HL-60 (cell line): ENCODE measurements around the gene GHRL.
"Not testable (repeated sequence)": the region's sequence is repeated elsewhere in the genome, so short reads cannot be mapped to it uniquely, and the experiment has no call there.

Source experiments
- REST ChIP-seq: IDR thresholded peaks from 2 replicates; pipeline ENCODE4 v1.6.1; 2012; ENCODE audit warnings: low read depth; ENCODE audit not compliant: insufficient replicate concordance
- TF ChIP-seq, protein P1 (sequence below): IDR thresholded peaks from one replicate; pipeline ENCODE4 v1.5.1; 2011; ENCODE audit warnings: low read length, control low read depth, inconsistent platforms; ENCODE audit not compliant: insufficient read depth

GRCh38 chr3:10272476-10272875 lies 20.3 kb downstream of the GHRL start:
- TF ChIP-seq, protein P1, sequence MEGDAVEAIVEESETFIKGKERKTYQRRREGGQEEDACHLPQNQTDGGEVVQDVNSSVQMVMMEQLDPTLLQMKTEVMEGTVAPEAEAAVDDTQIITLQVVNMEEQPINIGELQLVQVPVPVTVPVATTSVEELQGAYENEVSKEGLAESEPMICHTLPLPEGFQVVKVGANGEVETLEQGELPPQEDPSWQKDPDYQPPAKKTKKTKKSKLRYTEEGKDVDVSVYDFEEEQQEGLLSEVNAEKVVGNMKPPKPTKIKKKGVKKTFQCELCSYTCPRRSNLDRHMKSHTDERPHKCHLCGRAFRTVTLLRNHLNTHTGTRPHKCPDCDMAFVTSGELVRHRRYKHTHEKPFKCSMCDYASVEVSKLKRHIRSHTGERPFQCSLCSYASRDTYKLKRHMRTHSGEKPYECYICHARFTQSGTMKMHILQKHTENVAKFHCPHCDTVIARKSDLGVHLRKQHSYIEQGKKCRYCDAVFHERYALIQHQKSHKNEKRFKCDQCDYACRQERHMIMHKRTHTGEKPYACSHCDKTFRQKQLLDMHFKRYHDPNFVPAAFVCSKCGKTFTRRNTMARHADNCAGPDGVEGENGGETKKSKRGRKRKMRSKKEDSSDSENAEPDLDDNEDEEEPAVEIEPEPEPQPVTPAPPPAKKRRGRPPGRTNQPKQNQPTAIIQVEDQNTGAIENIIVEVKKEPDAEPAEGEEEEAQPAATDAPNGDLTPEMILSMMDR = not testable (repeated sequence)
- not testable (repeated sequence) for TF ChIP-seq REST
